ENCODE data around the gene CPNE2.
A peak's percentile ranks its signal among the peaks of the same experiment; 100 is the strongest.
"Not testable (repeated sequence)": the region's sequence is repeated elsewhere in the genome, so short reads cannot be mapped to it uniquely, and the experiment has no call there.

Gene CPNE2

DNA sequence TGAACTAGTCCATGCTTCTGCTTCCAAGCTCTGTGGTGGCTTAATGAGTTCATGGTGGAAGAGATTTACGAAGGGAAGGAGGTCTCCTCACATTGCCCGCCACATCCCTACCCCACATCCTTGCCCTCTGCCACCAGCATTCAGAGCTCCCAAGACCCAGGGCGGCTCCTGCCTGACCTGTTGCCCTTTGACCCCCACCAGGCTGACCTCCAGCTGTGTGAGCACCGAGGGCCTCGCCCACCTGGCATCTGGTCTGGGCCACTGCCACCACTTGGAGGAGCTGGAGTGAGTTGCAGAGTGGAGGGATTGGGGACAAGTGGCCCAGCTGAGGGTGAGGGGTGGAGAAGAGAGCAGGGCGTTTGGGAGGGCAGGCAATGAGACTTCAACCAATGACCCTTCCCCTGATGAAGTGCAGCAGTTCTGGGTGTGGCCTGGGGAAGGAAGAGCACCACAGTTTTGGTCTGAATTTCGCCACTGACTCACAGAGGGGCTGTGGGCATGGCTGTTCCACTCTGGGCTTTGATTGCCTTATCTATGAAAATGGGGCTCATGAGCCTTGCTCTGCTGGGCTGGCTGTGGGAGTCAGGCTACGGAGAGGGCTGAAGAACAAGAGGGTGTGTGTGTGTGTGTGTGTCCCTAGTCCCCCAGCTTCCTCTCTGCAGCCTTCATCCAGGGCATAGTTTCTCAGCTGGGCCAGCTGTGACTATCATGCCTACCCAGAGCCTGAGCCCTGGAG is 22.6 kb upstream of the CPNE2 start:
- no peak for DNase-seq (ENCODE audit: low read depth in 2 of 2)

GRCh38 chr16:57070424-57070823 is 22.0 kb upstream of the CPNE2 start:
- DNase-seq (ENCODE audit: low read depth in 2 of 2) = no peak

GRCh38 chr16:57071081-57071732 is 21.2 kb upstream of the CPNE2 start:
- not testable (repeated sequence) for DNase-seq (ENCODE audit: low read depth in 2 of 2)

GRCh38 chr16:57071831-57072582 is 20.4 kb upstream of the CPNE2 start:
- DNase-seq (ENCODE audit: low read depth in 2 of 2) = no peak

- DNase-seq (ENCODE audit: low read depth in 2 of 2) = no peak
These were observed 19.6 kb upstream of the CPNE2 start for GRCh38 chr16:57072616-57073275.

- DNase-seq (ENCODE audit: low read depth in 2 of 2) = no peak
These were observed 14.7 kb upstream of the CPNE2 start for GRCh38 chr16:57077714-57078113.

DNA sequence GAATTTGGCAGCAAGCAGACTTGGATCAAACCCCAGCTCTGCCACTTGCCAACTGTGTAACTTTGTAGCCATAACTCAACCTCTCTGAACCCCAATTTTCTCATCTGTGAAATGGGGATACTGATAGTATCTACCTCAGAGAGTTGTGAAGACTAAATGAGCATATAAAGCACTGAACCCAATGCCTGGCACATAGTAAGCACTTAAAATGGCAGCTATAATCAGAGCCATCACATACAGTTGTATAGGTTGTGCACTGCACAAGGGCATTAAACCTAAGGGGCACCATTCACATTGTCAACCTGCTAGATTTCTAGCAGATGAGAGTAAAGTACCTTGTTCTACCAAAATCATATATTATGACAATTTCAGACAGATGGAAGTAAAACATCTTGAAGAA is 10.6 kb upstream of the CPNE2 start:
- DNase-seq (ENCODE audit: low read depth in 2 of 2) = no peak

GRCh38 chr16:57082664-57083063 is 9.7 kb upstream of the CPNE2 start:
- DNase-seq (ENCODE audit: low read depth in 2 of 2) = no peak

GRCh38 chr16:57083485-57084126 is 8.8 kb upstream of the CPNE2 start:
- DNase-seq (ENCODE audit: low read depth in 2 of 2) = no peak

DNA sequence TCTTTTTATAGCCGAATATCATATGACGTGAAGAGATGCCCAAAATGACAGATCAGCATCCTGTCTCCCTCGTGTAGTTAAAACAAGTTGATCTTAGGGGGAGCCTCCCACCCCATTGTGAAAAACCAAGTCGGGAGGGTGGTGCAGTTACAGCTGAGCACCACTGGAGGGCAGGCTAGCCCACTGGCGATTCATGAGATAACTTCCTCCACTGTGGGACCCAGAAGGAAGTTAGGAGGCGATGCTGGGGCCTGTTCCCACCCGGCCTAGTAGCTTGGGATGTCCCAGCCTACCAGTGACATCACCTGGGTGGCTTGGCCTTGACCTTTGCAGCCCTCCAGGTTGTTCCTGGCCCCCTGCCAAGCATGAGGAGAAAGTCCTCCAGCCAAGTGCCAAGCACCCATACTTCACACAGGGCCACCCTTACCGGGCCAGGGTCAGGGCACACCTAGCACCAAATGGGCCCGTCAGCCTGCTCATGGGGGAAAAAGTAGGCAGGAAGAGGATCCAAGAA is 8.1 kb upstream of the CPNE2 start:
- DNase-seq (ENCODE audit: low read depth in 2 of 2) = peak; percentile 42 to 47

GRCh38 chr16:57084996-57085395 is 7.4 kb upstream of the CPNE2 start:
- no peak for DNase-seq (ENCODE audit: low read depth in 2 of 2)

DNA sequence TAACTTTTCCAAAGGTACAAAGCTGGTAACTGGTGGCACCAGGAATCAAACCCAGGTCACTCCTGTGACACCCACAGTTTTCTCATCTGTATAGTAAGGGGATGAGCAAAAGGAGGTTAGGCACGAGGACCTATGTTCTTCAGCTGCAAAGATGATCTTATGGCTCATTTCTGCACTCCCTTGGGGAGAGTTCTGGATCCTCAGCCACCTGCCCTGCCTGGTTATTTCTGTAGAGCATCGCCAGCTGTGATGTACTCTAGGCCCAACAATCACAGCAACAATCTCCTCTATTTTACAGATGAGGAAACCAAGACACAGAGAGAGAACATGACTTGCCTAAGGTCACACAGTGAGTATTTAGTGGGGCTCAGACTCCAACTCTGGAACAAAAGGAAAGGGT is 5.4 kb upstream of the CPNE2 start:
- no peak for DNase-seq (ENCODE audit: low read depth in 2 of 2)

- no peak for DNase-seq (ENCODE audit: low read depth in 2 of 2)
These were observed 3.0 kb upstream of the CPNE2 start for GRCh38 chr16:57089406-57089805.

GRCh38 chr16:57091200-57091974 is 996 bp upstream of the CPNE2 start:
- DNase-seq (ENCODE audit: low read depth in 2 of 2) = no peak

DNA sequence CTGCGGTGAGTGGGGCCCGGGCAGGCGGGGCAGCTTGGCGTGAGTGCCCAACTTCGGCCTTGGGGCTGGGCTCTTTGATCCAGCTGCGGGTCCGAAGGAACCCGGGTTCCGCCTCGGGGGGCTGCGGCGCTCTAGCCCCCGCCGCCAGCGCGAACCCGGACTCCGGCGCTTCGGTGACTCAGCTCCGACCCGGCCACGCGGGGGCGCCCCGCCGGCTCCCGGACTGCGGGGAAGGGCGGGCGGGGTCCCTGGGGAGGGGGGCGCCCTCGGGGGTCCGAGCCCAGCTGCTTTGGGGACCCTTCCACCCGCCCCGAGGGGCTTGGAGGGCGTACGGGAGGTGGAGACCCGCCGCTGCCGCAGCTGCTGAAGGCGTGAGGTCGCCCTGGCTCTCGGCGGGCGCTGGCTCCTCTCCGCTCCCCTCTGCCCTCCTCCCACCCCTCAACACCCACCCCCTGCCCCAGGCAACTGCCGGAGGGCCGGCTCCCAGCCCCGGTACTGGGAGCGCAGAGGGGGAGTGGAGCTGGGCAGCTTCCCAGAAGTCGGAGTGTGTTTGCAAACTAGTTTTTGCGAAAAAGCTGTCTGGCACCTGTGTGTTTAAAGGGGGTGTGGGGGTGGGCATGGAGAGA is 516 bp downstream of the CPNE2 start:
- DNase-seq (ENCODE audit: low read depth in 2 of 2) = peak; percentile 14 to 24

DNA sequence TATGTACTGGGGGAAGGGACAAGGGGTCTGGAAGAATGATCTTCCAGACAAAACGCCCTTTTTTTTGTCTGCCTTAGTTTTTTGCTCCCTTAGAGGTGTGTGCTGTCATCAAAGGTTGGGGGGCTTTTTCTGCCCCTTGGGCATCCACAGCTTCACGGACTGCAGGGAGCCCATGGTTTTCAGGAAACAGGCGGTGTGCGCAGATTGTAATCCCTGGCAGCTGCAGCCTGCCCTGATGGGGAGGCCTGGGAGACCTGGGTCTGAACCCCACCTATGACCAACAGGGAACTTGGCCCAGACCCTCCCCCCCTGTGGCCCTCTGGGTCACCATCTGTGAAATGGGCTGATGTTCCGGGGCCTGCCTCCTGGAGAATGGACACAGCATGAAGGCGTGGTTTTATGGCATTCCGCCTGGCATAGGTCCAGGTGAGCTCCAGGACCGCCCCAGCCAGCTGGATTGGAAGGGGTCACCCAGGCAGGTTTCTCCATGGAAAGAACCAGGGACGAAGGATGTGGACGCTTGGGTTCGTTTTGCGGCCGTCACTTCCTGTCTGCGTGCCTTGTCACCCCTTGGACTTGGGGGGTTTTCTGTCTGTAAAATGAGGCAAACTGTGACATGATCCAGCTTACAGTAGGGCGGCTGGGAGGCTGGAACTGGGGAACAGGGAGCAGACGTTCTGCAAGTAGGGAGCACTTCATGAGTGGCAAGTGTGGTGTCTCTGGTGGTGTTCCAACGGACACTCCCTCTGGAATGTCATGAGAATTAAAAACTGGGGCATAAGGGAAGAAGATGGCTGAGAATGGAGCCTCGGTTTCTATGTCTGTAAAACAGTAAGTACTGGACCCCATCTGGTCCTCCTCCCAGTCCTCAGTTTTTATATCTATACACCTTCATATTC is 1.5 kb downstream of the CPNE2 start:
- no peak for DNase-seq (ENCODE audit: low read depth in 2 of 2)

DNA sequence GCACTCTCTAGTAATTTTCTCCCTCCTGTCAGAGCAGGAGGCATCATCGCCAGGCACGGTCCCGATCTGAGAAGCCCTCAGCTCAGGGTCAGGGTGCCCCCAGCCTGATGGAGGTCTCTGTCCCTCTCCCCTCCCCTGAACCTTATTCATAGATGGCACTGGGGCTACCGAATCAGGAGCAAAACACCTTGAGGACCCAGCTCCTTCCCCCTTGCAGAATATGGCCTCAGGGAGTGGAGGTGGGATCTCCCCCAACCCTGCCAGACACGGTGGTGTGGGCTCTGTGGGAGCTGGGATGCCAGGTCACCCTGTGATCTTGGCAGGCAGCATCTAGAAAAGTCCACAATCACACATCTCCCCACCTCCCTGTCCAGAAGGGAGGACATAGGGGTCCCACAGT is 2.5 kb downstream of the CPNE2 start:
- no peak for DNase-seq (ENCODE audit: low read depth in 2 of 2)

DNA sequence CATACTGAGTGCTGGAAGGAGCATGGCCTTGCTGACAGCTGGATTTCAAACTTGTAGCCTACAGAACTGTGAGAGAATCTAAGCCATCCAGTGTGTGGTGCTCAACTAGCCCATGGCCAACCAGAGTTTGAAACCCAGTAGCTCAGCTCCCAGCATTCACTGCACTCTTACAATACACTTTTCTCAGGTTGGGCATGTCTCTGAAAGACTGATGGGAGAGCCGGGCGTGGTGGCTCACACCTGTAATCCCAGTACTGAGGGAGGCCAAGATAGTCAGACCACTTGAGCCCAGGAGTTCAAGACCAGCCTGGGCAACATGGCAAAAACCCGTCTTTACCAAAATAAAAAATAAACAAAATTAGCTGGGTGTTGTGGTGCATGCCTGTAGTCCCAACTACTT is 3.8 kb downstream of the CPNE2 start:
- no peak for DNase-seq (ENCODE audit: low read depth in 2 of 2)

- no peak for DNase-seq (ENCODE audit: low read depth in 2 of 2)
These were observed 4.4 kb downstream of the CPNE2 start for GRCh38 chr16:57096793-57097192.
